HepG2 (cell line): ENCODE data around the gene PRXL2A. TPM values are rescaled to one million over a fixed set of nuclear protein-coding genes. Genes with fewer than 3 reads are reported as not detected.
A peak's percentile ranks its signal among the peaks of the same experiment; 100 is the strongest.

ENCODE experiments used
- CSRNP1 ChIP-seq: sonication (generic); formaldehyde crosslinking; IDR thresholded peaks from 2 replicates; pipeline ENCODE4 v1.8.1; 2023; ENCODE audit warnings: mild to moderate bottlenecking, missing genetic modification reagents
- GRHL1 ChIP-seq: sonication (generic); formaldehyde crosslinking; conservative IDR thresholded peaks from 2 replicates; pipeline ENCODE4 v1.8.0; 2022; ENCODE audit warnings: missing genetic modification reagents
- HDAC1 ChIP-seq: sonication (generic); formaldehyde crosslinking; IDR thresholded peaks from 2 replicates; pipeline ENCODE4 v1.5.1; 2020; ENCODE audit warnings: mild to moderate bottlenecking, missing genetic modification reagents
- NKX3-1 ChIP-seq: sonication (generic); formaldehyde crosslinking; IDR thresholded peaks from 2 replicates; pipeline ENCODE4 v1.5.0; 2020; ENCODE audit warnings: missing genetic modification reagents
- PCBP1 ChIP-seq: fragments of 200-400 bp; formaldehyde crosslinking; IDR thresholded peaks from 2 replicates; pipeline ENCODE4 v1.6.1; 2017; ENCODE audit warnings: mild to moderate bottlenecking, low read depth, low read length, borderline replicate concordance
- PHF21A ChIP-seq: sonication (generic); formaldehyde crosslinking; IDR thresholded peaks from 2 replicates; pipeline ENCODE4 v1.5.0; 2020; ENCODE audit warnings: mild to moderate bottlenecking, missing genetic modification reagents
- POLR2AphosphoS5 ChIP-seq: IDR thresholded peaks from 2 replicates; pipeline ENCODE4 v1.6.1; 2012; ENCODE audit warnings: low read depth, low read length
- SRSF4 ChIP-seq: fragments of 200-400 bp; formaldehyde crosslinking; IDR thresholded peaks from one replicate; pipeline ENCODE4 v1.6.1; 2018; ENCODE audit warnings: mild to moderate bottlenecking, low read depth, low read length, moderate library complexity; ENCODE audit not compliant: poor library complexity, severe bottlenecking
- ZBTB34 ChIP-seq: sonication (generic); formaldehyde crosslinking; IDR thresholded peaks from 2 replicates; pipeline ENCODE4 v1.8.0; 2022; ENCODE audit warnings: mild to moderate bottlenecking, missing genetic modification reagents
- ZNF12 ChIP-seq: sonication (generic); formaldehyde crosslinking; IDR thresholded peaks from 2 replicates; pipeline ENCODE4 v1.5.0; 2020; ENCODE audit warnings: missing genetic modification reagents
- ZNF18 ChIP-seq: sonication (generic); formaldehyde crosslinking; IDR thresholded peaks from 2 replicates; pipeline ENCODE4 v1.8.0; 2022; ENCODE audit warnings: mild to moderate bottlenecking, missing genetic modification reagents; ENCODE audit not compliant: insufficient replicate concordance
- ZNF558 ChIP-seq: sonication (generic); formaldehyde crosslinking; IDR thresholded peaks from 2 replicates; pipeline ENCODE4 v1.9.0; 2022; ENCODE audit warnings: mild to moderate bottlenecking, missing genetic modification reagents, borderline replicate concordance
- ZNF709 ChIP-seq: sonication (generic); formaldehyde crosslinking; IDR thresholded peaks from 2 replicates; pipeline ENCODE4 v1.5.0; 2020; ENCODE audit warnings: mild to moderate bottlenecking, missing genetic modification reagents
- ZXDC ChIP-seq: sonication (generic); formaldehyde crosslinking; IDR thresholded peaks from 2 replicates; pipeline ENCODE4 v1.5.0; 2020; ENCODE audit warnings: mild to moderate bottlenecking, missing genetic modification reagents
- polyA plus RNA-seq, 8 experiments: library from polyadenylated mRNA; depleted of rRNA in 3 of 8; stranded (reverse) in 7 of 8; unstranded in 1 of 8; fragments of >200 nt; fragmentation: Illumina TruSeq in 4 of 8; extraction: Trizol in 4 of 8; gene quantifications; 2 replicates each; pipeline versions ENCODE4 v1.2.1 to v1.2.3, GENCODE V29; 2011 to 2016; ENCODE audit warnings: low read depth in 4 of 8, missing spikeins in 1 of 8, mixed read lengths in 1 of 8; ENCODE audit not compliant: insufficient read depth in 1 of 8
- total RNA-seq, 5 experiments: library from RNA; depleted of rRNA; stranded (reverse); fragments of >200 nt; fragmentation: Illumina TruSeq; extraction: Trizol; gene quantifications; 2 replicates each; pipeline ENCODE4 v1.2.3, GENCODE V29; 2016; ENCODE audit warnings: low read depth in 1 of 5

The PRXL2A gene
- total and polyA plus RNA-seq, 2 of the 13 experiments (the other 11 are each of a cell fraction or from before 2014, with no cell fraction given) = 43.9 to 79.9 TPM

- TF ChIP-seq HDAC1 = peak; percentile 58
- no peak for TF ChIP-seq ZNF709 (CRISPR knock-in tag)
- TF ChIP-seq CSRNP1 (CRISPR knock-in tag) = 0 out of 2 replicates have a peak, but pooled peaks have one; percentile 44
- no peak for TF ChIP-seq GRHL1 (CRISPR knock-in tag)
- TF ChIP-seq SRSF4 = no peak
- TF ChIP-seq ZNF558 (CRISPR knock-in tag) = no peak
- TF ChIP-seq ZBTB34 (CRISPR knock-in tag) = 0 out of 2 replicates have a peak, but pooled peaks have one; percentile 51
- peak; percentile 30 for TF ChIP-seq ZNF18 (CRISPR knock-in tag)
- TF ChIP-seq POLR2AphosphoS5 = no peak
- no peak for TF ChIP-seq NKX3-1 (CRISPR knock-in tag)
- TF ChIP-seq ZNF12 = peak; percentile 24; the same call in 1 of the 2 replicates
- TF ChIP-seq ZXDC (CRISPR knock-in tag) = 0 out of 2 replicates have a peak, but pooled peaks have one; percentile 39
- no peak for TF ChIP-seq PCBP1
- TF ChIP-seq PHF21A (CRISPR knock-in tag) = peak; percentile 54; the same call in 1 of the 2 replicates
Measured at GRCh38 chr10:80464557-80465450, 56.5 kb downstream of the PRXL2A start (continued).
